Fibroblast of skin of left quadriceps (primary cell): ENCODE measurements around the gene ACAN.
A peak's percentile ranks its signal among the peaks of the same experiment; 100 is the strongest.

Experiments
- DNase-seq, 2 experiments: peaks; one replicate each; pipeline ENCODE4 v3.0.0-alpha.2; 2013; ENCODE audit warnings: low read depth in 2 of 2

Gene ACAN

GRCh38 chr15:88803241-88803919 is at the start of gene ACAN:
ACAN (plus strand) TSS chr15:88803436; CDS start chr15:88836207, 32,771 bp downstream.
- DNase-seq: no peak

GRCh38 chr15:88756521-88756920 is 46.7 kb upstream of the ACAN start:
- DNase-seq: no peak

- no peak for DNase-seq
Measured at GRCh38 chr15:88756921-88757320, 46.3 kb upstream of the ACAN start.

GRCh38 chr15:88759872-88760271 is 43.4 kb upstream of the ACAN start:
- no peak for DNase-seq

GRCh38 chr15:88764448-88764847 is 38.8 kb upstream of the ACAN start:
- no peak for DNase-seq

- no peak for DNase-seq
Measured at GRCh38 chr15:88765212-88765611, 38.0 kb upstream of the ACAN start.

GRCh38 chr15:88769161-88769971 is 33.9 kb upstream of the ACAN start:
- no peak for DNase-seq

- no peak for DNase-seq
Measured at GRCh38 chr15:88775776-88776175, 27.5 kb upstream of the ACAN start.

GRCh38 chr15:88776646-88777045 is 26.6 kb upstream of the ACAN start:
- no peak for DNase-seq

GRCh38 chr15:88779944-88780343 is 23.3 kb upstream of the ACAN start:
- DNase-seq: no peak

GRCh38 chr15:88782465-88782864 is 20.8 kb upstream of the ACAN start:
- no peak for DNase-seq

- DNase-seq: no peak
Measured at GRCh38 chr15:88785217-88785616, 18.0 kb upstream of the ACAN start.

GRCh38 chr15:88788036-88788435 is 15.2 kb upstream of the ACAN start:
- no peak for DNase-seq

GRCh38 chr15:88788816-88789215 is 14.4 kb upstream of the ACAN start:
- no peak for DNase-seq

- no peak for DNase-seq
Measured at GRCh38 chr15:88790486-88790885, 12.8 kb upstream of the ACAN start.

- no peak for DNase-seq
Measured at GRCh38 chr15:88791637-88792036, 11.6 kb upstream of the ACAN start.

GRCh38 chr15:88792342-88793282 is 10.6 kb upstream of the ACAN start:
- no peak for DNase-seq

GRCh38 chr15:88794001-88794400 is 9.2 kb upstream of the ACAN start:
- DNase-seq: no peak

- no peak for DNase-seq
Measured at GRCh38 chr15:88797663-88798339, 5.4 kb upstream of the ACAN start.

- DNase-seq: no peak
Measured at GRCh38 chr15:88799341-88799740, 3.9 kb upstream of the ACAN start.

GRCh38 chr15:88800026-88800425 is 3.2 kb upstream of the ACAN start:
- peak; percentile 12 for DNase-seq

- no peak for DNase-seq
Measured at GRCh38 chr15:88800738-88801137, 2.5 kb upstream of the ACAN start.
